ENCODE data around the gene USP9Y. TPM values are rescaled to one million over a fixed set of nuclear protein-coding genes. Genes with fewer than 3 reads are reported as not detected.

USP9Y gene
- total and polyA plus RNA-seq, 4 donors: 6.3 TPM; not detected in 3

GRCh38 chrY:12742725-12743124 lies 41.7 kb downstream of the USP9Y start:
- ATAC-seq (ENCODE audit: low FRiP score): no peak
- intact Hi-C loops (cut with DNase I): no loop called here
- DNase-seq: no peak
- Histone ChIP-seq H3K36me3 (ENCODE audit: control insufficient read depth in 1 of 2, insufficient read depth in 2 of 2, low read length in 1 of 2) (no peaks in the 10 kb centered on the region), H3K27ac (ENCODE audit: low read depth in 1 of 2, low read length in 2 of 2) (no peak overlapping the region), H3K9me3 (ENCODE audit: control insufficient read depth, low read length) (no peaks in the 10 kb centered on the region), H3K27me3 (ENCODE audit: control insufficient read depth in 1 of 2, insufficient read depth in 2 of 2, low read length in 1 of 2) (no peaks in the 10 kb centered on the region), H3K4me3 (ENCODE audit: low read length in 2 of 2) (no peak overlapping the region), H3K4me1 (ENCODE audit: control insufficient read depth in 1 of 2, insufficient read depth in 2 of 2, low read length in 2 of 2) (no peaks in the 10 kb centered on the region)
- WGBS, 2 donors: 96% methylated on average over 4 of the region's 4 CpGs; no CpG with 5 or more reads in 1 of the 2 donors

GRCh38 chrY:12744091-12744490 lies 43.1 kb downstream of the USP9Y start:
- no peaks in the 10 kb centered on the region for H3K27me3 ChIP-seq (ENCODE audit: control insufficient read depth in 1 of 2, insufficient read depth in 2 of 2, low read length in 1 of 2)
- no peaks in the 10 kb centered on the region for H3K36me3 ChIP-seq (ENCODE audit: control insufficient read depth in 1 of 2, insufficient read depth in 2 of 2, low read length in 1 of 2)
- 91% methylated on average over 2 of the region's 2 CpGs; no CpG with 5 or more reads in 1 of the 2 donors for WGBS, 2 donors
- H3K4me3 ChIP-seq (ENCODE audit: low read length in 2 of 2): no peak overlapping the region
- ATAC-seq (ENCODE audit: low FRiP score): no peak
- no peak overlapping the region for H3K27ac ChIP-seq (ENCODE audit: low read depth in 1 of 2, low read length in 2 of 2)
- intact Hi-C loops (cut with DNase I): no loop called here
- H3K9me3 ChIP-seq (ENCODE audit: control insufficient read depth, low read length): no peaks in the 10 kb centered on the region
- no peaks in the 10 kb centered on the region for H3K4me1 ChIP-seq (ENCODE audit: control insufficient read depth in 1 of 2, insufficient read depth in 2 of 2, low read length in 2 of 2)
- DNase-seq: no peak

- no peaks in the 10 kb centered on the region for H3K27me3 ChIP-seq (ENCODE audit: control insufficient read depth in 1 of 2, insufficient read depth in 2 of 2, low read length in 1 of 2)
- H3K9me3 ChIP-seq (ENCODE audit: control insufficient read depth, low read length): no peaks in the 10 kb centered on the region
- no peak for DNase-seq
- no peak overlapping the region for H3K4me3 ChIP-seq (ENCODE audit: low read length in 2 of 2)
- no peaks in the 10 kb centered on the region for H3K36me3 ChIP-seq (ENCODE audit: control insufficient read depth in 1 of 2, insufficient read depth in 2 of 2, low read length in 1 of 2)
- 41% methylated on average over 1 of the region's 1 CpG; no CpG with 5 or more reads in 1 of the 2 donors for WGBS, 2 donors
- intact Hi-C loops (cut with DNase I): no loop called here
- no peaks in the 10 kb centered on the region for H3K4me1 ChIP-seq (ENCODE audit: control insufficient read depth in 1 of 2, insufficient read depth in 2 of 2, low read length in 2 of 2)
- H3K27ac ChIP-seq (ENCODE audit: low read depth in 1 of 2, low read length in 2 of 2): no peak overlapping the region
- no peak for ATAC-seq (ENCODE audit: low FRiP score)
These were observed 48.3 kb downstream of the USP9Y start for GRCh38 chrY:12749293-12749692.

GRCh38 chrY:12752856-12753255 lies 51.8 kb downstream of the USP9Y start:
- DNase-seq (no peak), ATAC-seq (ENCODE audit: low FRiP score) (no peak)
- Histone ChIP-seq H3K4me1 (ENCODE audit: control insufficient read depth in 1 of 2, insufficient read depth in 2 of 2, low read length in 2 of 2) (no peaks in the 10 kb centered on the region), H3K27ac (ENCODE audit: low read depth in 1 of 2, low read length in 2 of 2) (no peak overlapping the region), H3K9me3 (ENCODE audit: control insufficient read depth, low read length) (no peaks in the 10 kb centered on the region), H3K36me3 (ENCODE audit: control insufficient read depth in 1 of 2, insufficient read depth in 2 of 2, low read length in 1 of 2) (no peaks in the 10 kb centered on the region), H3K27me3 (ENCODE audit: control insufficient read depth in 1 of 2, insufficient read depth in 2 of 2, low read length in 1 of 2) (no peaks in the 10 kb centered on the region), H3K4me3 (ENCODE audit: low read length in 2 of 2) (no peak overlapping the region)
- 93% methylated on average over 6 of the region's 6 CpGs; no CpG with 5 or more reads in 1 of the 2 donors for WGBS, 2 donors
- intact Hi-C loops (cut with DNase I): no loop called here

- no peaks in the 10 kb centered on the region for H3K36me3 ChIP-seq (ENCODE audit: control insufficient read depth in 1 of 2, insufficient read depth in 2 of 2, low read length in 1 of 2)
- H3K27me3 ChIP-seq (ENCODE audit: control insufficient read depth in 1 of 2, insufficient read depth in 2 of 2, low read length in 1 of 2): no peaks in the 10 kb centered on the region
- no peaks in the 10 kb centered on the region for H3K4me1 ChIP-seq (ENCODE audit: control insufficient read depth in 1 of 2, insufficient read depth in 2 of 2, low read length in 2 of 2)
- H3K27ac ChIP-seq (ENCODE audit: low read depth in 1 of 2, low read length in 2 of 2): no peak overlapping the region
- H3K9me3 ChIP-seq (ENCODE audit: control insufficient read depth, low read length): no peaks in the 10 kb centered on the region
- DNase-seq (no peak), ATAC-seq (ENCODE audit: low FRiP score) (no peak)
- 53% methylated on average over 1 of the region's 1 CpG; no CpG with 5 or more reads in 1 of the 2 donors for WGBS, 2 donors
- no peak overlapping the region for H3K4me3 ChIP-seq (ENCODE audit: low read length in 2 of 2)
- intact Hi-C loops (cut with DNase I): no loop called here
These were observed 55.0 kb downstream of the USP9Y start for GRCh38 chrY:12756021-12756420.

GRCh38 chrY:12765976-12766375 lies 64.9 kb downstream of the USP9Y start:
- Histone ChIP-seq H3K36me3 (ENCODE audit: control insufficient read depth in 1 of 2, insufficient read depth in 2 of 2, low read length in 1 of 2) (no peaks in the 10 kb centered on the region), H3K27me3 (ENCODE audit: control insufficient read depth in 1 of 2, insufficient read depth in 2 of 2, low read length in 1 of 2) (no peaks in the 10 kb centered on the region), H3K4me1 (ENCODE audit: control insufficient read depth in 1 of 2, insufficient read depth in 2 of 2, low read length in 2 of 2) (no peaks in the 10 kb centered on the region), H3K27ac (ENCODE audit: low read depth in 1 of 2, low read length in 2 of 2) (no peak overlapping the region), H3K9me3 (ENCODE audit: control insufficient read depth, low read length) (no peaks in the 10 kb centered on the region), H3K4me3 (ENCODE audit: low read length in 2 of 2) (no peak overlapping the region)
- WGBS, 2 donors: 88% methylated on average over 4 of the region's 4 CpGs; no CpG with 5 or more reads in 1 of the 2 donors
- ATAC-seq (ENCODE audit: low FRiP score) (no peak), DNase-seq (no peak)
- intact Hi-C loops (cut with DNase I): no loop called here

- DNase-seq: no peak
These were observed 83.5 kb downstream of the USP9Y start for GRCh38 chrY:12784521-12784920.

GRCh38 chrY:12793999-12794398 lies 93.0 kb downstream of the USP9Y start:
- ATAC-seq (ENCODE audit: low FRiP score) (no peak), DNase-seq (no peak)
- H3K4me3 ChIP-seq (ENCODE audit: low read length in 2 of 2): no peak overlapping the region
- H3K27me3 ChIP-seq (ENCODE audit: control insufficient read depth in 1 of 2, insufficient read depth in 2 of 2, low read length in 1 of 2): no peaks in the 10 kb centered on the region
- intact Hi-C loops (cut with DNase I): no loop called here
- no peaks in the 10 kb centered on the region for H3K9me3 ChIP-seq (ENCODE audit: control insufficient read depth, low read length)
- no peaks in the 10 kb centered on the region for H3K4me1 ChIP-seq (ENCODE audit: control insufficient read depth in 1 of 2, insufficient read depth in 2 of 2, low read length in 2 of 2)
- no peak overlapping the region for H3K27ac ChIP-seq (ENCODE audit: low read depth in 1 of 2, low read length in 2 of 2)
- H3K36me3 ChIP-seq (ENCODE audit: control insufficient read depth in 1 of 2, insufficient read depth in 2 of 2, low read length in 1 of 2): no peaks in the 10 kb centered on the region
- 92% methylated on average over 1 of the region's 1 CpG; no CpG with 5 or more reads in 1 of the 2 donors for WGBS, 2 donors

More at GRCh38 chrY:12784521-12784920, 83.5 kb downstream of the USP9Y start:
- intact Hi-C loops (cut with DNase I): no loop called here
- Histone ChIP-seq H3K4me3 (ENCODE audit: low read length in 2 of 2) (no peak overlapping the region), H3K27me3 (ENCODE audit: control insufficient read depth in 1 of 2, insufficient read depth in 2 of 2, low read length in 1 of 2) (no peaks in the 10 kb centered on the region), H3K36me3 (ENCODE audit: control insufficient read depth in 1 of 2, insufficient read depth in 2 of 2, low read length in 1 of 2) (no peaks in the 10 kb centered on the region), H3K27ac (ENCODE audit: low read depth in 1 of 2, low read length in 2 of 2) (no peak overlapping the region), H3K9me3 (ENCODE audit: control insufficient read depth, low read length) (no peaks in the 10 kb centered on the region), H3K4me1 (ENCODE audit: control insufficient read depth in 1 of 2, insufficient read depth in 2 of 2, low read length in 2 of 2) (no peaks in the 10 kb centered on the region)
- no peak for ATAC-seq (ENCODE audit: low FRiP score)
- WGBS, 2 donors: 92% methylated on average over 3 of the region's 3 CpGs; no CpG with 5 or more reads in 1 of the 2 donors

- no peaks in the 10 kb centered on the region for H3K9me3 ChIP-seq (ENCODE audit: control insufficient read depth, low read length)
- no peak overlapping the region for H3K4me3 ChIP-seq (ENCODE audit: low read length in 2 of 2)
- 92% methylated on average over 1 of the region's 1 CpG; no CpG with 5 or more reads in 1 of the 2 donors for WGBS, 2 donors
- DNase-seq (no peak), ATAC-seq (ENCODE audit: low FRiP score) (no peak)
- no peak overlapping the region for H3K27ac ChIP-seq (ENCODE audit: low read depth in 1 of 2, low read length in 2 of 2)
- no peaks in the 10 kb centered on the region for H3K4me1 ChIP-seq (ENCODE audit: control insufficient read depth in 1 of 2, insufficient read depth in 2 of 2, low read length in 2 of 2)
- intact Hi-C loops (cut with DNase I): no loop called here
- no peaks in the 10 kb centered on the region for H3K27me3 ChIP-seq (ENCODE audit: control insufficient read depth in 1 of 2, insufficient read depth in 2 of 2, low read length in 1 of 2)
- H3K36me3 ChIP-seq (ENCODE audit: control insufficient read depth in 1 of 2, insufficient read depth in 2 of 2, low read length in 1 of 2): peaks cover 0 to 2% of the 10 kb centered on the region in 2 donors
These were observed 107.0 kb downstream of the USP9Y start for GRCh38 chrY:12808046-12808445.
